ENCODE measurements around the gene LCN6. TPM values are rescaled to one million over a fixed set of nuclear protein-coding genes. Genes with fewer than 3 reads are reported as not detected.
A peak's percentile ranks its signal among the peaks of the same experiment; 100 is the strongest.

The LCN6 gene
- total and polyA plus RNA-seq, 3 donors from 2014 or later = 7.8 to 19.1 (median 11.3) TPM

GRCh38 chr9:136793086-136793946, 45.0 kb upstream of the LCN6 start:
- Histone ChIP-seq H3K36me3 (ENCODE audit: low read depth, missing control alignments) (no peaks in the 10 kb centered on the region), H3K4me1 (peaks cover 73% of the 10 kb centered on the region), H3K27me3 (no peaks in the 10 kb centered on the region), H3K4me3 (no peak overlapping the region), H3K27ac (no peak overlapping the region), H3K9me3 (no peaks in the 10 kb centered on the region)
- intact Hi-C loops (cut with DNase I; ENCODE audit: low total_unique reads) = no loop called here
- peak; percentile 64 for DNase-seq
- TF ChIP-seq POLR2A (IDR thresholded peaks at IDR 0.05) = no peak
- TF ChIP-seq CTCF (IDR thresholded peaks at IDR 0.05) = no peak
- 78 to 79% methylated on average over 17 of the region's 17 CpGs for WGBS, 2 donors

GRCh38 chr9:136792321-136793085, 44.2 kb upstream of the LCN6 start:
- no peaks in the 10 kb centered on the region for H3K9me3 ChIP-seq
- H3K36me3 ChIP-seq (ENCODE audit: low read depth, missing control alignments) = no peaks in the 10 kb centered on the region
- no peak for TF ChIP-seq CTCF (IDR thresholded peaks at IDR 0.05)
- TF ChIP-seq POLR2A (IDR thresholded peaks at IDR 0.05) = no peak
- DNase-seq = peak; percentile 53
- H3K27me3 ChIP-seq = no peaks in the 10 kb centered on the region
- 67 to 73% methylated on average over 9 to 15 of the region's 15 CpGs for WGBS, 2 donors
- peaks cover 71% of the 10 kb centered on the region for H3K4me1 ChIP-seq
- intact Hi-C loops (cut with DNase I; ENCODE audit: low total_unique reads) = no loop called here
- H3K27ac ChIP-seq = peak overlapping the region in 1 of 2 donors; percentile 93
- H3K4me3 ChIP-seq = peak overlapping the region in 1 of 2 donors; percentile 79

- Histone ChIP-seq H3K36me3 (ENCODE audit: low read depth, missing control alignments) (no peaks in the 10 kb centered on the region), H3K9me3 (no peaks in the 10 kb centered on the region), H3K4me1 (peaks cover 63% of the 10 kb centered on the region), H3K27ac (peak overlapping the region; percentile 91 to 93), H3K27me3 (no peaks in the 10 kb centered on the region), H3K4me3 (peak overlapping the region; percentile 71 to 79)
- intact Hi-C loops (cut with DNase I; ENCODE audit: low total_unique reads) = no loop called here
- peak; percentile 90 to 97 (median 92) for TF ChIP-seq CTCF (IDR thresholded peaks at IDR 0.05)
- TF ChIP-seq POLR2A (IDR thresholded peaks at IDR 0.05) = no peak
- 3% methylated on average over 20 to 22 of the region's 29 CpGs for WGBS, 2 donors
- DNase-seq = peak; percentile 69
Observed at GRCh38 chr9:136791516-136792276, 43.4 kb upstream of the LCN6 start.

- Histone ChIP-seq H3K27ac (peak within 1 kb of the TSS; percentile 91 to 93), H3K4me3 (peak within 1 kb of the TSS; percentile 71 to 79), H3K4me1 (peaks cover 59% of the 10 kb centered on the region), H3K9me3 (no peaks in the 10 kb centered on the region), H3K36me3 (ENCODE audit: low read depth, missing control alignments) (no peaks in the 10 kb centered on the region), H3K27me3 (no peaks in the 10 kb centered on the region)
- 1 to 2% methylated on average over 23 to 62 of the region's 70 CpGs for WGBS, 2 donors
- TF ChIP-seq POLR2A (IDR thresholded peaks at IDR 0.05) (no peak), CTCF (IDR thresholded peaks at IDR 0.05) (no peak)
- peak; percentile 100 for DNase-seq
- intact Hi-C loops (cut with DNase I; ENCODE audit: low total_unique reads) = no loop called here
Observed at GRCh38 chr9:136790640-136791515, 42.6 kb upstream of the LCN6 start, which contains the start of gene TMEM141. Gene TMEM141 (plus strand): TSS chr9:136791344. CDS start chr9:136791371, 27 bp downstream.

Measured in testis (tissue), 3 donors.